HG03045 (cell line): ENCODE results near the gene HS3ST4.
"Not testable (repeated sequence)": the region's sequence is repeated elsewhere in the genome, so short reads cannot be mapped to it uniquely, and the experiment has no call there.

Source experiments
- ATAC-seq: cut with Tn5 transposase; IDR thresholded peaks from one replicate; pipeline ENCODE4 v1.9.1; 2021; ENCODE audit warnings: mild to moderate bottlenecking, moderate library complexity; ENCODE audit not compliant: unreplicated experiment

Gene HS3ST4

GRCh38 chr16:26078716-26079355, 387.1 kb downstream of the HS3ST4 start:
- ATAC-seq = no peak

- ATAC-seq = no peak
Observed at GRCh38 chr16:26087091-26087490, 395.3 kb downstream of the HS3ST4 start.

GRCh38 chr16:26091511-26091910, 399.8 kb downstream of the HS3ST4 start:
- ATAC-seq = no peak

GRCh38 chr16:26098206-26098605, 406.4 kb downstream of the HS3ST4 start:
- not testable (repeated sequence) for ATAC-seq

GRCh38 chr16:26102369-26102768, 410.6 kb downstream of the HS3ST4 start:
- no peak for ATAC-seq

- no peak for ATAC-seq
Observed at GRCh38 chr16:26108836-26109505, 417.2 kb downstream of the HS3ST4 start.

- ATAC-seq = no peak
Observed at GRCh38 chr16:26111900-26112299, 420.1 kb downstream of the HS3ST4 start.

- no peak for ATAC-seq
Observed at GRCh38 chr16:26118575-26118974, 426.8 kb downstream of the HS3ST4 start.

- no peak for ATAC-seq
Observed at GRCh38 chr16:26120729-26121128, 429.0 kb downstream of the HS3ST4 start.

GRCh38 chr16:26128296-26128695, 436.5 kb downstream of the HS3ST4 start:
- no peak for ATAC-seq

- ATAC-seq = no peak
Observed at GRCh38 chr16:26129997-26130396, 438.2 kb downstream of the HS3ST4 start.

- ATAC-seq = no peak
Observed at GRCh38 chr16:26133416-26134093, 441.8 kb downstream of the HS3ST4 start.

- no peak for ATAC-seq
Observed at GRCh38 chr16:26134588-26134987, 442.8 kb downstream of the HS3ST4 start.

GRCh38 chr16:26137956-26138355, 446.2 kb downstream of the HS3ST4 start:
- no peak for ATAC-seq

GRCh38 chr16:26139091-26139490, 447.3 kb downstream of the HS3ST4 start:
- no peak for ATAC-seq

- ATAC-seq = no peak
Observed at GRCh38 chr16:26139884-26140283, 448.1 kb downstream of the HS3ST4 start.

GRCh38 chr16:26149364-26150190, 457.8 kb downstream of the HS3ST4 start:
- no peak for ATAC-seq

GRCh38 chr16:26155221-26155620, 463.5 kb downstream of the HS3ST4 start:
- no peak for ATAC-seq

- no peak for ATAC-seq
Observed at GRCh38 chr16:26157319-26157718, 465.6 kb downstream of the HS3ST4 start.

- no peak for ATAC-seq
Observed at GRCh38 chr16:26158142-26158759, 466.5 kb downstream of the HS3ST4 start.
